K562 (cell line): ENCODE results near the gene LMOD1. TPM values are rescaled to one million over a fixed set of nuclear protein-coding genes. Genes with fewer than 3 reads are reported as not detected.

Source experiments
- SMAD3 ChIP-seq: fragments of 450-650 bp; formaldehyde crosslinking; conservative IDR thresholded peaks from 2 replicates; pipeline ENCODE4 v1.4.0; 2020; ENCODE audit warnings: mild to moderate bottlenecking
- U2AF2 ChIP-seq: fragments of 200-400 bp; formaldehyde crosslinking; optimal IDR thresholded peaks from 2 replicates; pipeline ENCODE3; 2017; ENCODE audit warnings: low read depth, mild to moderate bottlenecking, low read length
- ZBTB9 ChIP-seq: fragments of 450-650 bp; formaldehyde crosslinking; IDR thresholded peaks from 2 replicates; pipeline ENCODE4 v1.4.0; 2020; ENCODE audit warnings: mild to moderate bottlenecking, moderate library complexity
- ZNF318 ChIP-seq, 2 experiments: fragments of 450-650 bp; IDR thresholded peaks; 2 replicates each; pipeline ENCODE4 v1.6.1; 2016; ENCODE audit warnings: mild to moderate bottlenecking in 2 of 2, borderline replicate concordance in 1 of 2, low read depth in 1 of 2, moderate library complexity in 1 of 2
- ZNF655 ChIP-seq: fragments of 250-450 bp; sonication (Bioruptor Pico); IDR thresholded peaks from 2 replicates; pipeline ENCODE4 v1.5.0; 2021
- ZNF75A ChIP-seq: fragments of 450-650 bp; formaldehyde crosslinking; IDR thresholded peaks from 2 replicates; pipeline ENCODE4 v1.4.0; 2020; ENCODE audit warnings: mild to moderate bottlenecking
- polyA plus RNA-seq, 8 experiments: library from polyadenylated mRNA; depleted of rRNA in 4 of 8; stranded (reverse) in 5 of 8; unstranded in 3 of 8; fragments of >200 nt; fragmentation: Nextera tagmentation in 2 of 8; fragmentation: Illumina TruSeq in 1 of 8; extraction: Ambion mirVana in 2 of 8; extraction: Trizol in 1 of 8; gene quantifications; 2 replicates each; pipeline versions ENCODE4 v1.2.1 to v1.2.3, GENCODE V29; 2011 to 2014; ENCODE audit warnings: inconsistent platforms in 1 of 8, missing spikeins in 1 of 8
- total RNA-seq, 7 experiments: library from RNA; depleted of rRNA in 6 of 7; stranded (reverse); fragments of >200 nt in 6 of 7; fragmentation: Illumina TruSeq in 2 of 7; extraction: Trizol in 2 of 7; gene quantifications; 2 replicates each; pipeline versions ENCODE4 v1.2.1 to v1.2.3, GENCODE V29; 2011 to 2021; ENCODE audit warnings: low replicate concordance in 1 of 7
- TF ChIP-seq, protein P1 (sequence below), 2 experiments: fragments of 450-650 bp; formaldehyde crosslinking in 1 of 2; IDR thresholded peaks; 2 replicates each; pipeline versions ENCODE4 v1.4.0 to v1.6.1; 2014 to 2020; ENCODE audit warnings: mild to moderate bottlenecking in 2 of 2, borderline replicate concordance in 1 of 2, low read depth in 1 of 2

The LMOD1 gene
- total and polyA plus RNA-seq, 9 of the 15 experiments (the other 6 are each of a cell fraction or from before 2014, with no cell fraction given), result 0.03 to 0.54 (median 0.38) TPM; not detected in 1

DNA sequence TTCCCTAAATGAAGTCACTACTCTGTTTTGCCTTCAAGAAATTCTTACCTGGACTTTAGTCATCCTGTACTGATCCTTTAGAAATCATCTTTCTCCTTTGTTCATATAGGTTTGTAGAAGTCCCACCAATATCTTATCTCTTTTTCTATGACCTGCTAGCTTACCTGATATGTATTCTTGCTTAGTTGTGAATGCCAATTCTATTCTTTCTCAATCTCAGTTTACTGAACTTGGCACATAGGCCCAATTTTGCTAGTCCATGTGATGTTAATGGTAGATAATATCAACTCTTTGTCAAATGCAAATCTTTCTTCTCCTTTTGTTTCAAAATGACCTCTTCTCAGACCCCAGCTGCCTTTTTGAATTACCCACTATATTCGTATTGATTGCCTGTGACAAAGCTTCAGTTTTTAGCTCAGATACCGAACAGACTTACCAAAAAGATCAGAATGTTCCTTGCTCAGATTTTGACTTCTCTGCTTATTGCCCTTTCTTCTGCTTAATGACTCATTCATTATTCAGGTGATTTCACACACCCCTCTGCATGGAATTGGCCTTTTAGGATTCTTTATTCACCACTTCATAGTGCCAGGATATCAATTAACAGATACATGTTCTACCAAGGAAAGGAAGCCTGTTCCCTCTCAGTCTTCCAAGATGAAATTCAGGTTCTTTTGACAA lies 96.8 kb downstream of the LMOD1 start (continued):
- TF ChIP-seq ZNF318 (IDR thresholded peaks at IDR 0.05; ENCODE audit: borderline replicate concordance in 1 of 2, low read depth in 1 of 2) (no peak), U2AF2 (no peak), ZNF75A (CRISPR knock-in tag) (no peak), SMAD3 (no peak), ZNF655 (CRISPR knock-in tag) (no peak), ZBTB9 (no peak)
- TF ChIP-seq, protein P1, sequence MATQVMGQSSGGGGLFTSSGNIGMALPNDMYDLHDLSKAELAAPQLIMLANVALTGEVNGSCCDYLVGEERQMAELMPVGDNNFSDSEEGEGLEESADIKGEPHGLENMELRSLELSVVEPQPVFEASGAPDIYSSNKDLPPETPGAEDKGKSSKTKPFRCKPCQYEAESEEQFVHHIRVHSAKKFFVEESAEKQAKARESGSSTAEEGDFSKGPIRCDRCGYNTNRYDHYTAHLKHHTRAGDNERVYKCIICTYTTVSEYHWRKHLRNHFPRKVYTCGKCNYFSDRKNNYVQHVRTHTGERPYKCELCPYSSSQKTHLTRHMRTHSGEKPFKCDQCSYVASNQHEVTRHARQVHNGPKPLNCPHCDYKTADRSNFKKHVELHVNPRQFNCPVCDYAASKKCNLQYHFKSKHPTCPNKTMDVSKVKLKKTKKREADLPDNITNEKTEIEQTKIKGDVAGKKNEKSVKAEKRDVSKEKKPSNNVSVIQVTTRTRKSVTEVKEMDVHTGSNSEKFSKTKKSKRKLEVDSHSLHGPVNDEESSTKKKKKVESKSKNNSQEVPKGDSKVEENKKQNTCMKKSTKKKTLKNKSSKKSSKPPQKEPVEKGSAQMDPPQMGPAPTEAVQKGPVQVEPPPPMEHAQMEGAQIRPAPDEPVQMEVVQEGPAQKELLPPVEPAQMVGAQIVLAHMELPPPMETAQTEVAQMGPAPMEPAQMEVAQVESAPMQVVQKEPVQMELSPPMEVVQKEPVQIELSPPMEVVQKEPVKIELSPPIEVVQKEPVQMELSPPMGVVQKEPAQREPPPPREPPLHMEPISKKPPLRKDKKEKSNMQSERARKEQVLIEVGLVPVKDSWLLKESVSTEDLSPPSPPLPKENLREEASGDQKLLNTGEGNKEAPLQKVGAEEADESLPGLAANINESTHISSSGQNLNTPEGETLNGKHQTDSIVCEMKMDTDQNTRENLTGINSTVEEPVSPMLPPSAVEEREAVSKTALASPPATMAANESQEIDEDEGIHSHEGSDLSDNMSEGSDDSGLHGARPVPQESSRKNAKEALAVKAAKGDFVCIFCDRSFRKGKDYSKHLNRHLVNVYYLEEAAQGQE (IDR thresholded peaks at IDR 0.05; ENCODE audit: borderline replicate concordance), result no peak
- TF ChIP-seq, protein P1 (CRISPR knock-in tag; IDR thresholded peaks at IDR 0.05; ENCODE audit: low read depth), result no peak
